Measurements from ENCODE around the gene CFAP410.
"Not testable (repeated sequence)": the region's sequence is repeated elsewhere in the genome, so short reads cannot be mapped to it uniquely, and the experiment has no call there.

Gene CFAP410

DNA sequence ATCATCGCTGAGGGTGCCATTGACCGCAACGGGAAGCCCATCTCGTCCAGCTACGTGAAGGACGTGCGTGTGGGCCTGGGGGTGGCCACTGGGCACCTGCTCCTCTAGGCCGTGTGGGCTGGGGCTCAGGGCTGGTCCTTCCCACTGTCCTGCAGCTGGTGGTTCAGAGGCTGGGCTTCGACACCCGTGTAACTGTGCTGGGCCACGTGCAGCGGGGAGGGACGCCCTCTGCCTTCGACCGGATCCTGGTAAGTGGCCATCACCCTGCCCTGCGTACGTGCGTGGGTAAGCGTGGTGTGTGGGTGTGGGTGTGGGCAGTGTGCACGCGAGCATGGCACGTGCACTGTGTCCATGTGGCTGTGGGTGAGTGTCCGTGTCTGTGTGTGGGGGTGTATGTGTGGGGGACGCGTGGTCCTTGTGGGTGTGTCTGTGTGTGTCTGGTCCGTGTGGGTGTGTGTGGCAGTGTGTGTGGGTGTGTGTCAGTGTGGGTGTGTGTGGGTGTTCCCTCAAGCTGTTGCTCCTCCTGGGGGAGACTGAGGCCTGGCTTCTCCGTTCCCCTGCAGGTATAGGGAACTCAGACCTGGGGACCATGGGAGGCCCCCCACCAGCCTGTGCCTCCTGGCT, 22.8 kb downstream of the CFAP410 start:
- no peak for DNase-seq (ENCODE audit: low read depth)

DNA sequence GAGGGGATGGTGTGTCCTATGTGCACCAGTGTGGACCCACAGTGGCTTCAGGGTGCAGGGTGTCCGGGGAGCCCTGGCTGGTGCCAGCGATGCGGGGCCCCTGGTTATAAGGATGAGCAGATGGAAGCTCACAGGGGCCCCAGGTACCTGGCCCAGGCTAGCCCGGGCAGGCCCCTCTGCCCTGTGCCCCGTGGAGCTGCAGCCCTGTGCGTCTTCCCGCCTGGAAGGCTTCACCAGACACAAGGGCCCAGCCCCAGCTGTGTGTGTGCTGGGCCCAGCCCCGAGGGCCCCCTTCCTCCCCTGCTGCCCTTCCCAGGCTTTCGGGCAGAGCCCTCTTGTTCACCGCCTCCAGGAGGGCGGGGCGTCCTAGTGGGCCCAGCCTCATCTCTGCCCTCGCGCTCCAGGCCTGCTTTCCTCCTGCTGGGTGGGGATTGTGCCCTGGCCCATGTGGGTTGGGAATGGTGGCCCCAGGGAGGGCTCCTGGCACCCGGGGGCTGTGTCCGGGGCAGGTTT, 23.4 kb downstream of the CFAP410 start:
- no peak for DNase-seq (ENCODE audit: low read depth)

DNA sequence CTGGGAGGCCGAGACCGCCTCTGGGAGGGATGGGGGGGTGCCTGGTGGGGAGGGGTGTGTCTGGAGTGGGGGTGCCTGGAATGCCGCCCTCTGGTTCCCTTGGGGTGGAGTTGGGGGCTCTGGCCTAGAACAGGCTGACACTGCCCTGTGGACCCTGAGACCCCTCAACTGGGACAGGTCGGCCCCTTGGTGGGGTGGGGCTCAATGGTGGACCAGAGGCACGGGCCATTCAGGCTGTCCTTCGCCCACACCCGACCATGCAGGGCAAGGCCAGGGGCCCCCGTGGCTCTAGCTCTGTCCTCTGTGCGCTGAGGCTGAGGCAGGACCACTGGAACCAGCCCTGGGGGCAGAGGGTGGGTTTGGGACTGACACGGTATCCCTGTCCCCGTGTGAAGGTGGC, 24.6 kb downstream of the CFAP410 start:
- no peak for DNase-seq (ENCODE audit: low read depth)

DNA sequence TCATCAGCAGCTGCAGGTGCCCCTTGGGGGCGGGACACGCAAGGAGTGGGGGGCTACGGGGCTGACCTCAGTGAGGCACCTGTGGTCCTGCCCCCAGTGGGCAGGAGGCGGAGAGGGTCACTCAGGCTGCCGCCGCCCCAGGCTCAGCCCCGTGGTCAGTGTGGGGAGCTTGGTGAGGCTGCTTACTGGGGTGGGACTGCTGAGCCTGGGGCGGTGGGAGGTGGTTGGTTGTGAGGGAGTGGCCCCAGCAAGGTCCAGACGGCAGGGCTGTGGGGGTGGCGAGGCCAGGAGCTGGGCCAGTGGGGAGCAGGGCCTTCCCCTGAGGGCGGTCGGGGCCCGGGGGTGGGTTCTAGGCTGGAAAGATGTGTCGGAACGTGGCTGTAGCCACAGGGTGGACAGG, 25.1 kb downstream of the CFAP410 start:
- DNase-seq (ENCODE audit: low read depth) = no peak

DNA sequence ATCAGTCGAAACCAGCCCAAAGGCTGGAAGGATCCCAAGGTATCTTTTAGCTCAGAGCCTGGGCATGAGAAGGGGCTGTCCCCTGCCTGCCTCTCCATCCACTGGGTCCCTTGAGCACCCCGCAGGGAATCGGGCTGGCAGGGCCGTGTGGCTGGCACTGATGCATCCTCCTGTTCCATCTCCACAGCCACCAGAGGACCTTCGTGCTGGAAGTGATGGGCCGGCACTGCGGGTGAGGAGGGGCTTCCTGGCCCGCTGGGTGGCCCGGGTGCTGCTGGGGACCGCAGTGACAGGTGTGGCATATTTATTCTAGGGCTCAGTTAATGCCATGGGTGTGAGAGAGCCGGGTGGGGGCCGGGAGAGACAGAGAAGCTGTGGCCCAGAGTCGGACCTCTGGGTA, 25.7 kb downstream of the CFAP410 start:
- DNase-seq (ENCODE audit: low read depth) = no peak

DNA sequence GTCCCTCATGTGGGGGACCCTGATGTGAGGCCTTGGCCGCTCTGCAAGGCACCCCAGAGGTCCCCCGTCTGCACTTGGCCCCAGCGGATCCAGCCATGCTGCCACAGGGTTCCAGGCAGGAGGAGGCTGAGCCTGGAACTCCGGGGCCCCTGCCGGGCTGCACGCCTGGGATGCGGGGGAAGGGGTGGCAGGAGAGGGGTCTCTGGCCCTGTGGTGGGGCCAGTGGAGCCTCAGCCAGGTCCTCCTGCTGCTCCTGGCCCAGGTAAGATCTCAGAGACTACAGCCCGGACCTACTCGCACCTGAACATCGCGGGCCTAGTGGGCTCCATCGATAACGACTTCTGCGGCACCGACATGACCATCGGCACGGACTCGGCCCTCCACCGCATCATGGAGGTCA, 26.5 kb downstream of the CFAP410 start:
- no peak for DNase-seq (ENCODE audit: low read depth)

DNA sequence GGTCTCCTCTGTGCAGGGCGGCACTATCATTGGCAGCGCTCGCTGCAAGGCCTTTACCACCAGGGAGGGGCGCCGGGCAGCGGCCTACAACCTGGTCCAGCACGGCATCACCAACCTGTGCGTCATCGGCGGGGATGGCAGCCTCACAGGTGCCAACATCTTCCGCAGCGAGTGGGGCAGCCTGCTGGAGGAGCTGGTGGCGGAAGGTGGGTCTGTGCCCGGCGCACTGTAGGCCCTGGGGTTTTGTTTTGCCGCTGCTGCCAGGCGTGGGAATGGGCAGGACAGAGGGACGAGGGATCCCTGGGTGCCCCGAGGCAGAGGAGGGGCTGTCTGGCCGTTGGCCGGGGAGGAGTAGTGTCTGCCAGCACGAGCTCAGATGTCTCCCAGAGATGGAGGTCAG, 27.1 kb downstream of the CFAP410 start:
- DNase-seq (ENCODE audit: low read depth) = no peak

DNA sequence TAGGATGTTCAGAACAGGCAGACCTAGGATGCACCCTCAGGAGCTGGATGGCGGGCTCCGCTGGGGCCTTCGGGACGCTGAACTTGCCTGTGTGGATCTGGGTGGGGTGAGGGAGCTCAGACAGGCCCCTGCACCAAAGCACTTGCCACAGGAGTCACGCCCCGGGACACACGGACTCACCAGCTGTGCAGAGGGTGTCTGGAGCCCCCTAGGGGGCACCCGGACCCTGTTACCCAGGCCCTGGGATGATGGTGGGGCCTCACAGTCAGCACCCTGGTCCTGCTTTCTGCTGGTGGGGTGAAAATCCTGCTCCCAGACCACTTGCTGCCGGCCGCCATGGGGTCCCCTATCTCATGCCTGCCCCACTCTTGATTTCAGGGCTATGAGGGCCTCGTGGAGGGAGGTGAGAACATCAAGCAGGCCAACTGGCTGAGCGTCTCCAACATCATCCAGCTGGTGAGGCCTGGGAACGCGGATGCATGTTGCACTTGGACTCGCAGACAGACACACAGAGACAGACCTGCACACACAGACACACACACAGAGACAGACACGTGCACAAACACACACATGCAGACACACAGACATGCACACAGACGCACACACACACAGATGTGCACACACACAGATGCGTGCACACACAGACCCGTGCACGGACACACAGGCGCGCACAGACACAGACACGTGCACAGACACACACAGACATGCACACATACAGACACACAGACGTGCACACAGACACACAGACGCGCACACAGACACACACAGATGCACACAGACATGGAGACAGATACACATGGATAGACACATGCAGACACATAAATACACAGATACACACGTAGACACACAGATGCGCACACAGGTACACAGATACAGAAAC, 28.3 kb downstream of the CFAP410 start:
- no peak for DNase-seq (ENCODE audit: low read depth)

DNA sequence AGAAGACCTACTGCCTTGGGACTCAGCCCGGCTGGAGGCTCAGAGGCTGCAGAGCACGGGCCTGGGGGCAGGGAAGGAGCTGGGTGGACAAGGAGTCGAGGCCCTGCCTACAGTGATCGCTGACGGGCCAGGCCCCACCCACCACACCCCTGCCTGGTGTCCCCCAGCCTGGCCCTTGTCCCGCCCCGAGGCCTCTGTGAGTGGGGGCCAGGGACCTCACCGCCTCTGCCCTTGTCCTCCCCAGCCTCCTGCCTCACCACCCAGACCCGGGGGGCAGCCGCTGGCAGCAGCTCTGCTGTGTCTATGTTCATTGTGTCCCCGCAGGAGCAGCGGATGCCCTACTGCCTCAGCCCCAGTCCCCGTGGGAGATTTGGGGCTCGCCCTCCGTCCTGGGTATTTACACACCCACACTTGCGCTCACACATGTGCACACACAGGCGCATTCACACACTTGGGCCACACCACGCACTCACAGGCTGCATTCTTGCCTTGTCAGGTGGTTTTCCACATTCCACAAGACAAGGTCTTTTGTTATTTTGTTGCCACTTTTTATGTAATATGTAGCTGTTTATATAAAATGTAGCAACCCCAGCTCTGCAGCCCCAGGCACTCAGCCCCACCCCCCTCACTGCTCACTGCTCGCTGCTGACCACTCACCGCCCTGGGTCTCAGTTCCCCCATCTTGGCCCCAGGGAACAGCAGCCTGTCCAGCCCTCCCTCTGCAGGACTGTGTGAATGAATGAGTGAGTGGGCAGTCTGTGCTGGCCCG, 32.1 kb downstream of the CFAP410 start:
- DNase-seq (ENCODE audit: low read depth) = no peak

DNA sequence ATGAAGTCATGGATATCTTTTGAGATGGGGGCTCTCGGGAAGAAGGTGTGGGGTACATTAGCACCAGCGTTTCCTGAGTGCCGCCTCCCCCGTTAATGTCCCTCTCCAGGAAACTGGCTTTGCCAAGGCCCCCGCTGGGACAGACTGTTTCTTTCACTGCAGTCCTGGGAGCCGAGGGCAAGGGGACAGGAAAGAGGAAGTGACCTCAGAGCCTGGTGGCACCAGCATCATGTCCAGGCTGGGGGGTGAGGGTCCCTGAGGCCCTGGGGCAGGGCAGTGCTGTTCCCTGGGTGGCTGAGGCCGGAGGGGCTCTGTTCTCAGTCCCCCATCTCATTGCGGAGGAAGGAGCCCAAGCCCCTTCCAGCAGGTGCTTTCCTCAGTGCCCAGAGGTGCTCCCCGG, 33.5 kb downstream of the CFAP410 start:
- no peak for DNase-seq (ENCODE audit: low read depth)

DNA sequence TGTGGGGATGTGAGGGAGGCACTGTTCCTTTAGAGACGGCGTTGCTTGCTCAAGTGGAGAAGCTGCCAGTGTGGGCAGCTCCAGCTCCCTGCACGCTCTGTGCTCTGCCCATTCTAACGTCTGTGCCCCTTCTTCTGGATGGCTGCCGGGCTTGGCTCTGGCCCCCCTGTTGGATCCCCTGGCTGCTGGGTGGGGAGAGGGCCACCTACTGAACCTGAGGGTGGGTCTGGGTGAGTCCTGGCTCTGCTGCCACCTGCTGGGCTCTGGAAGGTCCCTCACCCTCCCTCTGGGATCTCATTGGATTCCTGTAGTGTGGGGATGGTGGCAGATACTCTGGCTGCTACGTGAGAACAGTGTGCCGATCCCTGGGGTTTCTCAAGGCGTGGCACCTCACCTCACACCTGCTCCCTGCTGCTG, 34.3 kb downstream of the CFAP410 start:
- no peak for DNase-seq (ENCODE audit: low read depth)

DNA sequence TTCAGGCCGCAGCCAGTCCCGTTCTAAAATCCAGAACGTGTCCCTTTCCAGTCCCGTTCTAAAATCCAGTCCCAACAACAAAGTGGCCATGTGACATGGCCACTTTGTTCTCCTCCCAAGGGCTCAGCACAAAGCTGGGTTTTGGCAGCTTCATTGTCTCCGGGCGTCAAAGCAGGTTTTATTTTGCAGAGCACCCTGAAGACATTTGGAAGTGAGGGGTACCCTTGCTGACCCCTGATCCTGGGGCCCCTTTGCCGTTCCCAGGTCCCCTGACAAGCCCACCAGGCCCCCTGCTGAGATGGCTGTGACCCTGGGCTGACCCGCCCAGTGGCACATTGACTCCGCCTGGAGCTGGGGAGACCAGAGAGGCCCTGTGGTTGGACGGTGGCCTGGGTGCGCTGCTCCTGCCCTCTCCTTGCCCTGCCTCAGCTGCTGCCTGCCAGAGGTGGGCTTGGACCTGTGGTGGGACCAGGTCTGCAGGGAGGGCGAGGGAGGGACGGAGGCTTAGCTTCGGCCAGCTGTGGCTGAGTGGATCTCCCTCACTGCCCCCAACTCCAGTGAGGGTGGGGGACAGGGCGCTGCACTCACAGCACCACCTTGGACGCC, 35.1 kb downstream of the CFAP410 start:
- DNase-seq (ENCODE audit: low read depth) = no peak

DNA sequence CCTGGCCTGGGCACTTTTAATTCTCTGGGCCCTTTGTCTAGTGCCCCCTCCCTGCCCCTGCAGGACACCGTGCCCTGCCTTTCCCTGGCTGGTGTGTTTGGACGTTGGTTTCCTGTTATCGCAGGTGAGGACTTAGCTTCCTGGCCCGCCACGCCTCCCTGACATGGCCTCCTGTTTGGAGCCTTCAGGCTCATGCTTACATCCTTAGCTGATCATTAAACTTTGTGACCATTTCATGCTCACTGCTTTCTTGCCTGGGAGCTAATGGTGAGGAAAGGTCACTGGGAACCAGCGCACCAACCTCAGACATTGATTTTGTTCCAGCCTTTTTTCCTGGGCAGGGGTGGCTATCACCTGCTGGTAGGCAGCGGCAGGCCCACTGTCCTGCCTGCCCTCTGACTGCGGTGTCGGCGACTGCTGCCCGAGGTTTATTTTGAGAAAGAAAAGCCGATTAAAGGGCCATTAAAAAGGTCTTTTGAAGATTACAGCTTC, 35.7 kb downstream of the CFAP410 start:
- DNase-seq (ENCODE audit: low read depth) = no peak

DNA sequence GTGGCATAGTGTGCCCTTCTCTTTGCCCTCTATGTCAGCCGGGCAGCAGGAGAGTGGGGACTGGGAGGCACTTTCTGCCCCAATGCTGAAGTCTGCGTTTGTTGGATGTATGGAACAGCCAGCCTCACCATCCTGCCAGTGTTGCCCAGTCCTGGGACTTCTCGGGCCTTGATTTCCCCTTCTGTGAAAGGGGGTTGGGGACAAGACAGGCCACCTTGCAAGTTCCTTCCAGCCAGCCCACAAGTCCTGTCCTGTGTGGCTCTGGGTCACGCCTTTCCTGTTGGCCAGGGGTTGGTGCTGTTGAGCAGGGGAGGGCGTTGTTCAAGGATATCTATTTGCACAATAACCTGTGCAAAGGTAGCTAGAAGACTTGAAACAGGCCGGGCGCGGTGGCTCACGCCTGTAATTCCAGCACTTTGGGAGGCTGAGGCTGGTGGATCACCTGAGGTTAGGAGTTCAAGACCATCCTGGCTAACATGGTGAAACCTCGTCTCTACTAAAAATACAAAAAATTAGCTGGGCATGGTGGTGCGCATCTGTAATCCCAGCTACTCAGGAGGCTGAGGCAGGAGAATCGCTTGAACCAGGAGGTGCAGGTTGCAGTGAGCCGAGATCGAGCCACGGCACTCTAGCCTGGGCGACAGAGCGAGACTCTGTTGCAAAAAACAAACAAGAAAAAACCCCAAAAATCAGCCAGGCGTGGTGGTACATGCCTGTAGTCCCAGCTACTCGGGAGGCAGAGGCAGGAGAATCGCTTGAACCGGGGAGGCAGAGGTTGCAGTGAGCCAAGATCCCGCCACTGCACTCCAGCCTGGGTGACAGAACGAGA, 36.4 kb downstream of the CFAP410 start:
- DNase-seq (ENCODE audit: low read depth) = not testable (repeated sequence)

DNA sequence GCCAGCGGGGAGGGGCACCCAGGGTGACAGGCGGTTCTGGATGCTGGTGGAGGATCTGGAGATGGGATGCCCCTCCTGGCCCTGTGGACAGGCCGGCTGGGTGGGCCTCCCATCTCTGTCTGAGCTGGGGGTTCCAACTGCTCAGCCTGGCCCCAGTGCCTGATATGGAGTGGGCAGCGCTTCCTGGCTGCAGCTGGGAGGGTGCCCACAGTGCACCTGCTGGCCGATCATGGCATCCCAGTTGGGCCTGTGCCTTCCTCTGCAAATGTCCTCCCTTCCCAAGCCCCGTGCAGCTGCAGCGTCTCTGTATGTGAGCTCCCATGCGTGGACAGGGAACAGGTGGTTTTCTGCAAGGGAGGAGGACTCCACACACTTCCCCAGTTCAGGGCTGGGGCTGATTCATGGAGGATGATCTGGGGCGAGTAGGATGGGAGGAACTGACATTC, 37.2 kb downstream of the CFAP410 start:
- DNase-seq (ENCODE audit: low read depth) = no peak

DNA sequence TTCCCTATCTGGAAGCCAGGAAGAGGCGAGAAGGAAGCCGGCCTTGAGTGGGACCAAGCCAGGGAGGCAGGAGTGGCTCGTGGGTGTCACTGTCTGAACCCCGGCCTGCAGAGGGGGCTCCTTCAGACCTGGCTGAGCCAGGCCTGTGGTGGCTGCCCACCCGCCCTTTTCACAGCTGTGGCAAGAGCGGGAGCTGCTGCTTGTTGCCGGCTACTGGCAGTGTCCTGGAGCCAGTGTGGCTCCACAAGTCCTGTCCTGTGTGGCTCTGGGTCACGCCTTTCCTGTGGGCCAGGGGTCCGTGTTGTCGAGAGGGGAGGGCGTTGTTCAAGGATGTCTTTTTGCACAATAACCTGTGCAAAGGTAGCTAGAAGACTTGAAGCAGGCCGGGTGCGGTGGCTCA, 38.0 kb downstream of the CFAP410 start:
- no peak for DNase-seq (ENCODE audit: low read depth)

DNA sequence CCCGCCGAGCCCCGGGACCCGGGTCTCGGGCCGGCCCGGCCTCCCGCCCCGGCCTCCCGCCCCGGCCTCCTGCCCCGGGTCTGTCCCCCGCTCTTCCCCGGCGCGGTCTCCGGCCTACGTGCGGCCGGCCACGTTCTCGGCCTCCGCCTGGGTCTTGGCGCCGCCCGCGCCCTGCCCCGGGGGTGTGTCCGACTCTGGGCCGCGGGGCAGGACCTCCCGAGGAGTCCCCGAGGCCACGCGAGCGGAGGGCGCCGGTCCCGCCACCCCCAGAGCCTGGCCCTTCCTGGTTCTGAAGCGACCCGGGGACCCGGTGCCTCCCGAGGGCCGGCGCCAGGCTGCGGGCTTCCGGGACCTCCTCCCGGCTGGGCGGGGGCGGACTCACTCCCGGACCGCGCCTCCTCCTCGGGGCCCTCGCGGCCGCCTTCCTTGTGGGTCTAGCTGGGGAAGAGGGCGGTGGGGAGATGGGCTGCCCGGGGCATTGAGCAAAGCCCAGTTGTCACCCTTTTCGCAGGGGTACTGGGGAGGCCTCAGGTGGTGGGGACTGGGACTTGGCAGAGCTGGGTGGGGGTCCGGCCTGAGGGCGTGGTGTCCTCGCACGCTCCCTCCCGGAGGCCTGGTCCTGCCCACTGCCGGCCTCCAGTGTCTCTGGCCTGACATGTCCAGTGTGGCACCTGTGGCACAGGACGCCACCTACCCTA, 38.8 kb downstream of the CFAP410 start:
- peak; percentile 44 for DNase-seq (ENCODE audit: low read depth)

DNA sequence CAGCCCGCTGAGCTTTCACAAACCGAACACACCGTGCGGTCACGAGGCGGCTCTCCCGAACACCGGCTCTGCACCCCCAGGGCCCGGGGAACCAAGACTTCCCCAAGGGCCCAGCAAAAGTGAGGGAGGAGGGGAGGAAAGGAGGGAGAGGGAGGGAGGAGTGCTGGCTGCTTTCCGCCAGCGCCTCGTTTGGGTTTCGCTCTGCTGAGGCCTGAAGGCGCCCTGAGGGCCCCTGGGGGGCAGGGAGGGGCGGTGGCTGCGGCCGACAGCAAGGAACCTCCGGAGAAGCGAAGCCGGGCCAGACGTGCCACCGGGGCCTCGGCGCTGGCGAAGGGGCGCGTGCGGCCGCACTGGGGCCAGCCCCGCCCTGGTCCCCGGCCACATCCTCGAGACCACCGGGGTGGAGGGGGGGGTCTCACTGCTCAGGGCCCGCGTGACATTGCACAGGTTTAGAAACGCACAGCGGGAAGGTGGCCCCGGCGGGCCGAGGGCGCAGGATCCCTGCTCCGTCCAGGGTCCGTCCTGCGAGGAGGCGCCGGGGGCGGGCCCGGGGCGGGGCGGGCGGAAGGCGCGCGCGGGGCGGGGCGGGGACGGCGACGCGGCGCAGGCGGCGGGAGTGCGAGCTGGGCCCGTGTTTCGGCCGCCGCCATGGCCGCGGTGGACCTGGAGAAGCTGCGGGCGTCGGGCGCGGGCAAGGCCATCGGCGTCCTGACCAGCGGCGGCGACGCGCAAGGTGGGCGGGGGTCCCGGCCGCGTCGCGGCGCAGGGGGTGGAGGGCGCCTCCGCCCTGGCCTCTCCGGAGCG, 39.5 kb downstream of the CFAP410 start, which contains the start of gene PFKL:
PFKL (plus strand) TSS at position 596 of the 804 bp plus-strand sequence; CDS start at position 649, 53 bp downstream.
- DNase-seq (ENCODE audit: low read depth) = peak; percentile 26

DNA sequence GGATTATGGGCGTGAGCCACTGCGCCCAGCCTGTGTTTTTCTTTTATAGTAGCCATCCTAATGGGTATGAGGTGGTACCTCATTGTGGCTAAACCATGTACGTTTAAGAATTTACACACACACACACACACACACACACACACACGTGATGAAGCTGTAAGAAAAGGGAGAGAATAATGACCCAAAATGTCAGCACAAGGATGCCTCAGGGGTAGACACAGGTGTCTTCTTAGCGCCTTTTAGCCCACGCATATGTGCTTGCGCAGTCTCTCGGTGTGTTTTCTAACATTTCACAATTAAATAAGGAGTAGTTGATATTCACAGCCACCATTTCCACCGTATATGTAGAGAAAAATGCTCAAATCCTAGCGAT, 40.1 kb downstream of the CFAP410 start:
- DNase-seq (ENCODE audit: low read depth) = no peak

DNA sequence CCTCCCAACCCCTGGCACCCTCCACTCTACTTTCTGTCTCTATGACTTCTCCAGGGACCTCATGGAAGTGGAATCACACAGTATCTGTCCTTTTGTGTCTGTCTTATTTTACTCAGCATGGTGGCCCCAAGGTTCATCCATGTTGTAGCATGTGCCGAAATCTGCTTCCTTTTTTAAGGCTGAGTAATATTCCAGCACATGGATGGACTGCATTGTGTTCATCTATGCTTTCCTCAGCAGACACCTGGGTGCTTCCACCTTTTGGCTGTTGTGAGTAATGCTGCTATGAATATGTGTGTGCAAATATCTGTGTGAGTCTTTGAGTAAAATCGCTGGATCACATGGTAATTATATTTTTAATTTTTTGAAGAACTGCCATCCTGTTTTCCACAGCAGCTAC, 40.9 kb downstream of the CFAP410 start:
- no peak for DNase-seq (ENCODE audit: low read depth)

All from stimulated activated CD4-positive, alpha-beta T cell treated with anti-CD3 and anti-CD28 coated beads, Interleukin-2, amount 100 ng/mL, for 4 hours (primary cell).